HG03432 (cell line): Measurements from ENCODE around the gene ZFAND6.

ENCODE experiments used
- ATAC-seq: cut with Tn5 transposase; IDR thresholded peaks from one replicate; pipeline ENCODE4 v1.9.1; 2021; ENCODE audit warnings: mild to moderate bottlenecking, moderate library complexity; ENCODE audit not compliant: unreplicated experiment

The ZFAND6 gene

GRCh38 chr15:80049046-80049445, 10.4 kb upstream of the ZFAND6 start:
- no peak for ATAC-seq

- no peak for ATAC-seq
Observed at GRCh38 chr15:80052597-80053304, 6.7 kb upstream of the ZFAND6 start.

- no peak for ATAC-seq
Observed at GRCh38 chr15:80055933-80056332, 3.5 kb upstream of the ZFAND6 start.

GRCh38 chr15:80058044-80058443, 1.4 kb upstream of the ZFAND6 start:
- no peak for ATAC-seq

- ATAC-seq: peak; percentile 58
Observed at GRCh38 chr15:80059786-80060355, 395 bp downstream of the ZFAND6 start.

- ATAC-seq: no peak
Observed at GRCh38 chr15:80060356-80061006, 1.0 kb downstream of the ZFAND6 start.

- no peak for ATAC-seq
Observed at GRCh38 chr15:80061582-80061981, 2.1 kb downstream of the ZFAND6 start.

- ATAC-seq: no peak
Observed at GRCh38 chr15:80066912-80067311, 7.4 kb downstream of the ZFAND6 start.

GRCh38 chr15:80068578-80068977, 9.1 kb downstream of the ZFAND6 start:
- ATAC-seq: no peak

GRCh38 chr15:80070840-80071239, 11.4 kb downstream of the ZFAND6 start:
- no peak for ATAC-seq

GRCh38 chr15:80071652-80072051, 12.2 kb downstream of the ZFAND6 start:
- ATAC-seq: no peak

GRCh38 chr15:80072285-80072994, 13.0 kb downstream of the ZFAND6 start:
- ATAC-seq: peak; percentile 89

GRCh38 chr15:80073197-80073596, 13.7 kb downstream of the ZFAND6 start:
- ATAC-seq: no peak

- ATAC-seq: no peak
Observed at GRCh38 chr15:80076321-80077318, 17.1 kb downstream of the ZFAND6 start.

- no peak for ATAC-seq
Observed at GRCh38 chr15:80081390-80081789, 21.9 kb downstream of the ZFAND6 start.

GRCh38 chr15:80087104-80087503, 27.6 kb downstream of the ZFAND6 start:
- ATAC-seq: no peak

- ATAC-seq: no peak
Observed at GRCh38 chr15:80090041-80090440, 30.6 kb downstream of the ZFAND6 start.

GRCh38 chr15:80090879-80091503, 31.5 kb downstream of the ZFAND6 start:
- ATAC-seq: no peak

GRCh38 chr15:80093854-80094418, 34.5 kb downstream of the ZFAND6 start:
- no peak for ATAC-seq

- ATAC-seq: no peak
Observed at GRCh38 chr15:80095511-80095910, 36.0 kb downstream of the ZFAND6 start.
